ENCODE results near the gene MTMR2.

Gene MTMR2

DNA sequence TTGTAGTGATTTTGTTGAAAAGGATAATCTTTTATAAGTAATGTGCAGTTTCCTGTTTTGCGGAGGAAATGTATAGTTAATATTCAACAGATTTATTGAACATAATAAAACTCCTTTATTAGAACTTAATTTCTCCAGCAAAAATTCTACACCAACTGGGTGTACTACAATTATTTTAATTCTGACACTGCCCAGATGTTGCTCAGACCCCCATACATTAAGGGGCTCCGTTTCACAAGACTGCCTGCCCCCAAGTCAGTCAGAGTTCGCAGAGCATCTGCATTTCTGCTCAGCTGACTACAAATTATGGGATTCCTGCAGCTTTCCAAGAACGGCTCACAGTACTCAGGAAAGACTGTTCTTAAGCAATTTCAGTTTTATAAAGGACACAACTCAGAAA lies 127.4 kb downstream of the MTMR2 start:
- Histone ChIP-seq H3K4me1 (ENCODE audit: control insufficient read depth, insufficient read depth, low read length) (no peaks in the 10 kb centered on the region), H3K27ac (ENCODE audit: low read length) (no peak overlapping the region), H3K4me3 (ENCODE audit: low read length) (no peak overlapping the region), H3K27me3 (ENCODE audit: control insufficient read depth, insufficient read depth, low read length) (no peaks in the 10 kb centered on the region), H3K36me3 (ENCODE audit: control insufficient read depth, insufficient read depth, low read length) (peaks cover 3% of the 10 kb centered on the region; the same call in 1 of the 2 replicates), H3K9me3 (ENCODE audit: control insufficient read depth, insufficient read depth, low read length) (no peaks in the 10 kb centered on the region)
- DNase-seq (ENCODE audit: low read depth, low spot score), result no peak
- no CpG with 5 or more reads among the region's 4 CpGs for WGBS (ENCODE audit: insufficient coverage, insufficient read length)

- no peaks in the 10 kb centered on the region for H3K27me3 ChIP-seq (ENCODE audit: control insufficient read depth, insufficient read depth, low read length)
- no peaks in the 10 kb centered on the region for H3K4me1 ChIP-seq (ENCODE audit: control insufficient read depth, insufficient read depth, low read length)
- H3K27ac ChIP-seq (ENCODE audit: low read length), result no peak overlapping the region
- DNase-seq (ENCODE audit: low read depth, low spot score), result no peak
- peaks cover 3% of the 10 kb centered on the region; the same call in 1 of the 2 replicates for H3K36me3 ChIP-seq (ENCODE audit: control insufficient read depth, insufficient read depth, low read length)
- WGBS (ENCODE audit: insufficient coverage, insufficient read length), result 100% methylated on average over 2 of the region's 3 CpGs
- H3K4me3 ChIP-seq (ENCODE audit: low read length), result no peak overlapping the region
- no peaks in the 10 kb centered on the region for H3K9me3 ChIP-seq (ENCODE audit: control insufficient read depth, insufficient read depth, low read length)
Observed at GRCh38 chr11:95795627-95796295, 128.1 kb downstream of the MTMR2 start.

- H3K36me3 ChIP-seq (ENCODE audit: control insufficient read depth, insufficient read depth, low read length), result peaks cover under 1% of the 10 kb centered on the region; the same call in 1 of the 2 replicates
- no peaks in the 10 kb centered on the region for H3K27me3 ChIP-seq (ENCODE audit: control insufficient read depth, insufficient read depth, low read length)
- no CpG with 5 or more reads among the region's 5 CpGs for WGBS (ENCODE audit: insufficient coverage, insufficient read length)
- no peak for DNase-seq (ENCODE audit: low read depth, low spot score)
- H3K4me3 ChIP-seq (ENCODE audit: low read length), result no peak overlapping the region
- no peaks in the 10 kb centered on the region for H3K4me1 ChIP-seq (ENCODE audit: control insufficient read depth, insufficient read depth, low read length)
- H3K27ac ChIP-seq (ENCODE audit: low read length), result no peak overlapping the region
- H3K9me3 ChIP-seq (ENCODE audit: control insufficient read depth, insufficient read depth, low read length), result no peaks in the 10 kb centered on the region
Observed at GRCh38 chr11:95794086-95794485, 129.8 kb downstream of the MTMR2 start.

GRCh38 chr11:95793116-95793515 lies 130.8 kb downstream of the MTMR2 start:
- no peaks in the 10 kb centered on the region for H3K9me3 ChIP-seq (ENCODE audit: control insufficient read depth, insufficient read depth, low read length)
- H3K27ac ChIP-seq (ENCODE audit: low read length), result no peak overlapping the region
- no peaks in the 10 kb centered on the region for H3K36me3 ChIP-seq (ENCODE audit: control insufficient read depth, insufficient read depth, low read length)
- H3K4me1 ChIP-seq (ENCODE audit: control insufficient read depth, insufficient read depth, low read length), result no peaks in the 10 kb centered on the region
- H3K27me3 ChIP-seq (ENCODE audit: control insufficient read depth, insufficient read depth, low read length), result no peaks in the 10 kb centered on the region
- no CpG with 5 or more reads among the region's 4 CpGs for WGBS (ENCODE audit: insufficient coverage, insufficient read length)
- no peak overlapping the region for H3K4me3 ChIP-seq (ENCODE audit: low read length)
- no peak for DNase-seq (ENCODE audit: low read depth, low spot score)

DNA sequence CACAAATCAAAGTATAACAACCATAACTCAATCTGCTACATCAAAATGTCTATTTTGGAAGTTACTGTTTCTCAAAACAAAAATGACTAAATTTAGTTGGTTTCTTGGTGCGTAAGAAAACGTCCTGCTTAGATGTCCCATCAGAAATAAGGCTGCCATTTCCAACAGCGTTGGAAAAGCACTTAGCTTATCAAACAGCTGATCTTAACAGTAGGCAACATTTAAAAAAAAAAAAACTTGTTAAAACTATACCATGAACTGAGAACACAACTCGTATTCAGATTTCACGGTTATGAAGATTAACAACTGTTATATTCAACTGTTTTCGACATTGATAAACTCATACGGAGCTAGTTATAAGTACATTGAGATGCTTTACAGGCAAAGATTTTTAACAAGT lies 131.2 kb downstream of the MTMR2 start:
- H3K27ac ChIP-seq (ENCODE audit: low read length), result no peak overlapping the region
- no peaks in the 10 kb centered on the region for H3K27me3 ChIP-seq (ENCODE audit: control insufficient read depth, insufficient read depth, low read length)
- H3K36me3 ChIP-seq (ENCODE audit: control insufficient read depth, insufficient read depth, low read length), result no peaks in the 10 kb centered on the region
- DNase-seq (ENCODE audit: low read depth, low spot score), result no peak
- no peaks in the 10 kb centered on the region for H3K9me3 ChIP-seq (ENCODE audit: control insufficient read depth, insufficient read depth, low read length)
- no peaks in the 10 kb centered on the region for H3K4me1 ChIP-seq (ENCODE audit: control insufficient read depth, insufficient read depth, low read length)
- no peak overlapping the region for H3K4me3 ChIP-seq (ENCODE audit: low read length)
- WGBS (ENCODE audit: insufficient coverage, insufficient read length), result no CpG with 5 or more reads among the region's 7 CpGs

DNA sequence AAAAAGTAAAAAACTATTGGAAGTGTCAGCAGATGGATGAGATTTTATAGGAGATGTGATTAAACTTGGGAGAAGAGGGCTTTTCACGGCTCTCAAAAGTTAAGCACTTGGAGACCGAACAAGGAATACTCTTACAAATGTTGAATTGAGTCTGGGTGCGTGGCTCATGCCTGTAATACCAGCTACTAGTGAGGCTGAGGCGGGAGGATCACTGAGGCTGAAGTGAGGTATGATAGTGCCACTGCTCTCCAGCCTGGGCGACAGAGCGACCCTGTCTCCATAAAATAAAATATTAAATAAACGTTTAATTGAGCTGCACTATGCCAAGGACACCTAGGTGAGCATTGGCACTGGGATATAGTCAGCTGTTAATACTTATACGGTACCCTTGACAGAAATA lies 131.7 kb downstream of the MTMR2 start:
- no peak overlapping the region for H3K4me3 ChIP-seq (ENCODE audit: low read length)
- no peak for DNase-seq (ENCODE audit: low read depth, low spot score)
- no peaks in the 10 kb centered on the region for H3K9me3 ChIP-seq (ENCODE audit: control insufficient read depth, insufficient read depth, low read length)
- no peak overlapping the region for H3K27ac ChIP-seq (ENCODE audit: low read length)
- no peaks in the 10 kb centered on the region for H3K4me1 ChIP-seq (ENCODE audit: control insufficient read depth, insufficient read depth, low read length)
- no CpG with 5 or more reads among the region's 8 CpGs for WGBS (ENCODE audit: insufficient coverage, insufficient read length)
- no peaks in the 10 kb centered on the region for H3K36me3 ChIP-seq (ENCODE audit: control insufficient read depth, insufficient read depth, low read length)
- no peaks in the 10 kb centered on the region for H3K27me3 ChIP-seq (ENCODE audit: control insufficient read depth, insufficient read depth, low read length)

GRCh38 chr11:95791709-95792033 lies 132.2 kb downstream of the MTMR2 start:
- WGBS (ENCODE audit: insufficient coverage, insufficient read length), result 100% methylated on average over 5 of the region's 8 CpGs
- DNase-seq (ENCODE audit: low read depth, low spot score), result no peak

GRCh38 chr11:95790933-95791708 lies 132.8 kb downstream of the MTMR2 start:
- Histone ChIP-seq H3K4me1 (ENCODE audit: control insufficient read depth, insufficient read depth, low read length) (no peaks in the 10 kb centered on the region), H3K9me3 (ENCODE audit: control insufficient read depth, insufficient read depth, low read length) (no peaks in the 10 kb centered on the region), H3K27me3 (ENCODE audit: control insufficient read depth, insufficient read depth, low read length) (no peaks in the 10 kb centered on the region), H3K36me3 (ENCODE audit: control insufficient read depth, insufficient read depth, low read length) (no peaks in the 10 kb centered on the region), H3K27ac (ENCODE audit: low read length) (no peak overlapping the region), H3K4me3 (ENCODE audit: low read length) (peak overlapping the region; percentile 63)
- WGBS (ENCODE audit: insufficient coverage, insufficient read length), result no CpG with 5 or more reads among the region's 29 CpGs
- DNase-seq (ENCODE audit: low read depth, low spot score), result no peak

More at GRCh38 chr11:95791709-95792033, 132.2 kb downstream of the MTMR2 start:
- H3K4me1 ChIP-seq (ENCODE audit: control insufficient read depth, insufficient read depth, low read length), result no peaks in the 10 kb centered on the region
- no peaks in the 10 kb centered on the region for H3K9me3 ChIP-seq (ENCODE audit: control insufficient read depth, insufficient read depth, low read length)
- no peak overlapping the region for H3K27ac ChIP-seq (ENCODE audit: low read length)
- H3K36me3 ChIP-seq (ENCODE audit: control insufficient read depth, insufficient read depth, low read length), result no peaks in the 10 kb centered on the region
- no peaks in the 10 kb centered on the region for H3K27me3 ChIP-seq (ENCODE audit: control insufficient read depth, insufficient read depth, low read length)
- peak overlapping the region; percentile 19; the same call in 1 of the 2 replicates for H3K4me3 ChIP-seq (ENCODE audit: low read length)

DNA sequence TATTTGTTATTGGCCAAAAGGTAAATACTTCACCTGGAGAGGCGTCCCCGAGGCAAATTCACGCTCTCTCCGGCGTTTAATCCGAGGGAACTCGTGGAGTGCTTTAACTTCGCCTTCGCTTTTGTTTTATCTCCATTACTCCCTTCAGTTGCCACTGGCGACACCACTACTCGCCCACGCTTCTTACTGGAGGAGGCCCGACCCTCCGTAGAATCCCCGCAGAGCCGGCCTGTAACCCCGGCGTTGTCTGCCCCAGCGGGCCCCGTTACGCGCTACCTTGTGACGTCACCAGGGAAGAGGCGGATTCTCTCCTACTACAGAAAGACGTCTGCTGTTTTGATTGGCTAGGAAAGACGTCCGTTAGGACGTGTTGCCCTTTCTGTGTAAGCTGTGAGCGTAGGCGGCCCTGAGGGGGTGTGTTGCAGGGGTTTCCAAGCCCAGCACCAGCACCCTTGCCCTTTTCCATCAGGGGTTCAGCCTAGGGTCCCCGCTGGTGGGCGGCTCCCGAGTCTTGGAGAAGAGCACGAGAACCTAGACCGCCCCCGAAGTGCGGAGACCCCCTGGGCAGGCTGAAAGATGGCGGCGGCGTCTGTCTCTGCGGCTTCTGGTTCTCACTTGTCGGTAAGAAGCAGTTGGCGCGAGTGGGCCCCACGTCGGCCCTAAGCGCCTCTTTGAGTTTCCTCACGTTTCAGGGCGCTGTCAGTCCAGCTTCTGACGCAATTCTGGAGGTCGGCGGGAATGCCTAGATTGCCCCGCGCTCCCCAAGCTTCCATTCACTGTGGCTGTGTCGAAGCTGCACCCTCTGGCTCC lies 133.6 kb downstream of the MTMR2 start, which contains the start of gene CEP57:
Gene CEP57 (plus strand): TSS at position 376 of the 810 bp plus-strand sequence. CDS start 201 bp downstream, at position 577.
- DNase-seq (ENCODE audit: low read depth, low spot score), result peak; percentile 92
- Histone ChIP-seq H3K4me3 (ENCODE audit: low read length) (peak within 1 kb of the TSS; percentile 63), H3K4me1 (ENCODE audit: control insufficient read depth, insufficient read depth, low read length) (no peaks in the 10 kb centered on the region), H3K27ac (ENCODE audit: low read length) (no peak within 1 kb of the TSS), H3K9me3 (ENCODE audit: control insufficient read depth, insufficient read depth, low read length) (no peaks in the 10 kb centered on the region), H3K27me3 (ENCODE audit: control insufficient read depth, insufficient read depth, low read length) (no peaks in the 10 kb centered on the region), H3K36me3 (ENCODE audit: control insufficient read depth, insufficient read depth, low read length) (peaks cover 3% of the 10 kb centered on the region; the same call in 1 of the 2 replicates)
- WGBS (ENCODE audit: insufficient coverage, insufficient read length), result no CpG with 5 or more reads among the region's 55 CpGs

DNA sequence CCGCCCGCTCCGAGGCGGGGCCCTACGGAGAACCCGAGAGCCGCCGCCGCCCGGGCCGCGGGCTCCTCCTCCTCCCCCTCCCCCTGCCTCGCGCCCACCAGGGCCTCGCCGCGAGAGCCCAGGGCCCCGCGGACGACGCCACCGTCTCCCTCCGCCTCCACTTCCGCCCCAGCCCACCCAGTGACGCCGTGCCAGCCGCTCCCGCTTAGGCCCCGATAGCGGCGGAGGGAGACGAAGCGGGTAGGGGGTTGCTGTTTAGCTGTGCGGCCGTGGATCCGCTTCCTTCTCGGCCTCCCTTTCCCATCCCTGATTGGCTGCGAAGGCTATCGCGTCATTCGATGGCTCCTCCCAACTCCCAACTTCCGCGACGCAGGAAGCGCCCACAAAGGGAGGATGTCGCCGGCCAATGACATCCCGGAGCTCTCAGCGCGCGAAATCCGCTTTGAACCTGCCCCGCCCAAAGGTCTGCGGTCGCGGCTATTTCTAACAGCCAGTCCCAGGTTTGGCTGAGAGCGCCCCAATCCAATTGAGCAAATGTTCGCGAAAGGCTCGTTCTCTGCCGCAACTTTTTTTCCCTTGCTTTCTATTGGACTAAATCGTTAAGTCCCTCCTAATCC lies 134.3 kb downstream of the MTMR2 start, which contains the start of gene FAM76B:
Gene FAM76B (minus strand): TSS at position 277 of the 617 bp plus-strand sequence. CDS start 304 bp downstream, outside the sequence.
- H3K9me3 ChIP-seq (ENCODE audit: control insufficient read depth, insufficient read depth, low read length), result no peaks in the 10 kb centered on the region
- peak within 1 kb of the TSS; percentile 63 for H3K4me3 ChIP-seq (ENCODE audit: low read length)
- DNase-seq (ENCODE audit: low read depth, low spot score), result peak; percentile 93
- no CpG with 5 or more reads among the region's 62 CpGs for WGBS (ENCODE audit: insufficient coverage, insufficient read length)
- H3K27me3 ChIP-seq (ENCODE audit: control insufficient read depth, insufficient read depth, low read length), result no peaks in the 10 kb centered on the region
- no peaks in the 10 kb centered on the region for H3K4me1 ChIP-seq (ENCODE audit: control insufficient read depth, insufficient read depth, low read length)
- peaks cover 4% of the 10 kb centered on the region; the same call in 1 of the 2 replicates for H3K36me3 ChIP-seq (ENCODE audit: control insufficient read depth, insufficient read depth, low read length)
- no peak within 1 kb of the TSS for H3K27ac ChIP-seq (ENCODE audit: low read length)

Data from iPS DF 6.9 (cell line).